ENCODE measurements around the gene PDE6G.

The PDE6G gene

DNA sequence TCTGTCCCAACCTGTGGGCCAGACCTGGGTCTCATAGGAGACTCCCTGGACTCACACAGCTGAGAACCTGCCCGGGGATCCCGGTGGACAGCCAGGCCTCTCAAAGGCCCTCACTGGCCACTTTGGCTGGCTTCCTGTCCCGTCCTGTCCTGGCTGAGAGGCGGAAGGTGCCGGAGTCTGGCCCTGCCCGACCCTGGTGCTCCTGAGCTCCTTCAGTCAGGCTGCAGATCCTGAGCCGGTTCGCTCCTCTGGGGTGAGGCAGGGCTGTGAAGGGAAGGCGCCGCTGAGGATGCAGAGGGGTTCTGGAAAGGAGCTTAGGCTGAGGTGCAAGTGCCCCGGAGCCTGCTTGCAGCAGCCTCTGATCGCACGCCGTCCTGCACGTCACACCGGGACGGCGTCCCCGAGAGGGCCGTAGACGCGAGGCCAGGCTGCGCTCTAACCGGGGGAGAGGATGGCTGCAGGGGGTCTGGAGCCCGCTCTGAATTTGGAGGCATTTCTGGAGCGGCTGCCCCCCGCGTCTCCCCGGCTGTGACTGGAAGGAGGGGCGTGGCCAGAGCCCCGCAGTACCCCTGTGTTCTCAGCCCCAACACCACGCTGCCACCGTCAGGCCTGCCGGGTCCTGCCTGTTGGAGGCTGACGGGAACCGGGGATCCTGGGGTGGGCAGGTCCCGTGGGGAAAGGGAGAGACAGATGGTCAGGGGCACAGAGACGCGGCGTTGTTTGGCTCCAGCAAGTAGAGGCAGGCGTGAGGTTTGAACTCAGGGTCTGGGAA lies 31.6 kb upstream of the PDE6G start:
- no peak for TF ChIP-seq Cebpa-rat (IDR thresholded peaks at IDR 0.05)
- H3K27ac ChIP-seq, result no peak overlapping the region
- no peak overlapping the region for H3K4me3 ChIP-seq
- peak overlapping the region; percentile 34; the same call in 1 of the 2 replicates for H3K9ac ChIP-seq
- H3K4me1 ChIP-seq, result peaks cover 15% of the 10 kb centered on the region
- no peaks in the 10 kb centered on the region for H3K9me3 ChIP-seq
- H3K4me2 ChIP-seq, result no peak overlapping the region
- no peaks in the 10 kb centered on the region for H3K27me3 ChIP-seq
- H3K36me3 ChIP-seq, result peaks cover 78% of the 10 kb centered on the region
- H4K20me1 ChIP-seq, result peaks cover 94% of the 10 kb centered on the region

DNA sequence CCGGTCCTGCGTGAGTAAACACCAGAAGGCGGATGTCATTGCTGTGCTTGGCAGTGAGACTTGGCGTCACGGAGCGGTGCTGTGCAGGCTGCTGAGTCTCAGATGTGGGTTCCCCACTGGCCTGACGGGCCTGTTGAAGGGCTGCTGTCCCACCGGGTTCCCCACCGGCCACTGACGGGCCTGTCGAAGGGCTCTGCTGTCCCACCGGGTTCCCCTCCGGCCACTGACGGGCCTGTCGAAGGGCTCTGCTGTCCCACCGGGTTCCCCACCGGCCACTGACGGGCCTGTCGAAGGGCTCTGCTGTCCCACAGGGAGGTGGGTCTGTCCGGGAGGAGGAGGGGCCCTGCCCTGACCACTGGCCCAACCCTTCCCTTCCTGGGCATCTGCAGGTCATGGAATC lies 30.3 kb upstream of the PDE6G start:
- Histone ChIP-seq H3K27me3 (no peaks in the 10 kb centered on the region), H3K4me1 (peaks cover 28% of the 10 kb centered on the region), H3K4me2 (no peak overlapping the region), H3K36me3 (peaks cover 65% of the 10 kb centered on the region), H3K9me3 (no peaks in the 10 kb centered on the region), H3K9ac (no peak overlapping the region; the same call in 1 of the 2 replicates), H3K27ac (no peak overlapping the region), H4K20me1 (peaks cover 87% of the 10 kb centered on the region), H3K4me3 (no peak overlapping the region)
- TF ChIP-seq Cebpa-rat (IDR thresholded peaks at IDR 0.05), result no peak

DNA sequence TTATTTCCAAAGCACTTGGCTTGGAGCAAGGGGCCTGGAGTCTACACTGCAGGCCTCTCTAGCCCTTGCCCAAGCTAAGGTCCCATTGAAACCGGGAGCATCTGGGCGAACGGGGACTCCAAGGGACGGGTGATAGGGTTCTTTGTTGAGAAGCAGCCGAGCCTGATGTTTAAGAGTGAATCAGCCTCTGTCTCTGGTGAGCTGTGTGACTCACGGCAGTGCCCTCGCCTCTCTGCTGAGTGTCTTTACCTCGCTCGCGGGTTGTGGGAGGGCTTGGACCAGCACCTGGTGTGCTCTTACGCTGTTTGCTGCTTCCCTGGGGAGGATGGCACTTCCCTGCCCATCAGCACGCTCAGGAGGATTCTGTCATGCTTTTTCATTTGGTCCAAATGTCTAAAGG lies 28.8 kb upstream of the PDE6G start:
- peaks cover 64% of the 10 kb centered on the region for H3K36me3 ChIP-seq

DNA sequence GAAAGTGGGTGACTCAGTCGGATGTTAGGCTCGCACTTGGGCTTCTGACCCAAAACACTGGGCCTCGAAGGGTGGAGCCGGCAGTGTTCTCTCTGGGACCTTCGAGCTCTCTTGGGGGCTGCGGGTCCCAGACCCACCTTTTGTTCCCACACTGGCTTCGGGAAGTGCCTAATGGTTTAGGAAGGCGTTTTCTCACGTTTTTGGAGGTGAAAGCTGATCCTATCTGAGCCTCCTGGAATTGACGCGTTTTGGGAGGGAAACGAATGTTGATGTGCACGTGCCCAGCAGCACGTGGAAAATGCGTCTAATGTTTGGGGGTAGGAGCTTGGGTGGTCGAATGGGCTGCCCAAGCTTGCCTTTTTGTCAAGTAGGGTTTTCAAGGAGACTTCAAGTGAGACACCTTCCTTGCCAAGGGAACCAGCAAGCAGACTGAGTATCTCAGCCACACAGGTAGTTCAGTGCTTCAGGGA lies 28.1 kb upstream of the PDE6G start:
- peak overlapping the region; percentile 90 for H3K27ac ChIP-seq
- peaks cover 50% of the 10 kb centered on the region for H3K4me1 ChIP-seq
- TF ChIP-seq Cebpa-rat (IDR thresholded peaks at IDR 0.05), result no peak
- peaks cover 63% of the 10 kb centered on the region for H3K36me3 ChIP-seq
- H3K4me2 ChIP-seq, result peak overlapping the region; percentile 97
- peak overlapping the region; percentile 96 for H3K4me3 ChIP-seq
- peak overlapping the region; percentile 93 for H3K9ac ChIP-seq
- H4K20me1 ChIP-seq, result peaks cover 66% of the 10 kb centered on the region
- H3K9me3 ChIP-seq, result no peaks in the 10 kb centered on the region
- H3K27me3 ChIP-seq, result no peaks in the 10 kb centered on the region

More for the DNA sequence above, 28.8 kb upstream of the PDE6G start:
- no peak for TF ChIP-seq Cebpa-rat (IDR thresholded peaks at IDR 0.05)
- H3K4me3 ChIP-seq, result peak overlapping the region; percentile 96
- H3K27me3 ChIP-seq, result no peaks in the 10 kb centered on the region
- H3K9me3 ChIP-seq, result no peaks in the 10 kb centered on the region
- H3K27ac ChIP-seq, result peak overlapping the region; percentile 90
- peaks cover 43% of the 10 kb centered on the region for H3K4me1 ChIP-seq
- H3K9ac ChIP-seq, result peak overlapping the region; percentile 93
- H4K20me1 ChIP-seq, result peaks cover 72% of the 10 kb centered on the region
- H3K4me2 ChIP-seq, result peak overlapping the region; percentile 97

DNA sequence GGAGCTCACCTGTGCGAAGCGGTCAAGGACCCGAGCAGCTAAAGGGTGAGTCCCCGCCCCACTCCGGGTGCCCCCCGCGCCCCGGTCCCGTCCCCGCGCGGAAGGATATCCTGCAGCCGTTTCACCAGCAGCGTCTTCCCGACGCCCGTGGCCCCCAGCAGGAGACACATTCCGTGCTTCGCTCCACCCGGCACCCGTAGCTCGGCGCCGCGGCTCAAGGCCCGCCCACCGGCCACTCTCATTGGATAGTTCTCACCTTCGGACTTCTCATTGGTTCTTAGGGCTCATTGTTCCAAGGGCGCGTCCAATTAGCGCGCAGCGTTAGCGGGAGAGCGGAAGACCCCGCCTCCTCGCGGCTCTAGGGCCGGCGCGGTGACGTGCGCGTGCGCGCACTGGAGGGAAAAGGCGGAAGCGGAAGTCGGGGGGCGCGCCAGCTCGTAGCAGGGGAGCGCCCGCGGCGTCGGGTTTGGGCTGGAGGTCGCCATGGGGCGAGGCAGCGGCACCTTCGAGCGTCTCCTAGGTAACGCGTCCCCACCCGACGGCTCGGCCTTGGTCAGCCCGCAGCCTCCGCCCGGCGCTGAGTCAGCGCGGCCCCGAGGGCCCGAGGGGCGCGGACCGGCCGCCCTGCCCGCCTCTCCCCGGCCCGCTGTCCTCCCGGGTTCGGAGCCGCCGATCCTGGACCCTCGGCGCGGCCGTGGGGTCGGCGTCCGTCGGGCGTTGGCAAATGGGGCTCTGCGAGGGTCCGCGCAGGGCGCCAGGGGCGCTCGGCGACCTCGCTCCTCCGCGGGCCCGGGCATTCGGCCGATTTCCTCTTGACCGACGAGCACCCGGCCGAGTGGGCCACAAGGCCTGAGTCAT lies 27.5 kb upstream of the PDE6G start, which contains the start of the genes ARL16 and HGS:
Gene ARL16, minus strand, starts transcription at position 214 of the 858 bp plus-strand sequence. Its CDS starts 44 bp downstream, at position 170.
Gene HGS, plus strand, starts transcription at position 428 of the 858 bp plus-strand sequence. Its CDS starts 56 bp downstream, at position 484.
- Histone ChIP-seq H3K36me3 (peaks cover 63% of the 10 kb centered on the region), H3K4me3 (peak within 1 kb of the TSS; percentile 96), H3K27ac (peak within 1 kb of the TSS; percentile 95), H3K4me2 (peak within 1 kb of the TSS; percentile 97), H3K9me3 (no peaks in the 10 kb centered on the region), H4K20me1 (peaks cover 59% of the 10 kb centered on the region), H3K9ac (peak within 1 kb of the TSS; percentile 99), H3K27me3 (no peaks in the 10 kb centered on the region), H3K4me1 (peaks cover 56% of the 10 kb centered on the region)
- no peak for TF ChIP-seq Cebpa-rat (IDR thresholded peaks at IDR 0.05)

DNA sequence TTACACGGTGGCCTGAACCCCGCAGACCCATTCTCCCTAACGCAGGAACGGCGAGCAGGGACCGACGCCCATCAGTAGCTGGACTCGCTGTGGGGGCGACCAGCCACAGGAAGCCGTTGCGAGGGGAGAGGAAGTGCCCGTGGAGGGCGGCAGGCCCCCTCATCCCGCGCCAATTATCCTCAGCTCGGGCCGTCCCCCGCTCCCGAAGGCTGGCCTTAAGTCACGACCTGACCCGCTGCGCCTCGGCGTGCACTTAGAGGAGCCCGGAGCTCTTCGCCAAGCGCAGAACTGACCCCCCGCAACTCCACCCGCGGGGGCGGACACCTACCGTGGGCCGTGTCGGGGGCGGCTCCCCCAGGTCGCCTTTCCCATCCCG lies 26.9 kb upstream of the PDE6G start:
- Histone ChIP-seq H3K36me3 (peaks cover 62% of the 10 kb centered on the region), H3K27me3 (no peaks in the 10 kb centered on the region), H3K4me2 (peak overlapping the region; percentile 93), H3K4me1 (peaks cover 60% of the 10 kb centered on the region), H3K9me3 (no peaks in the 10 kb centered on the region), H4K20me1 (peaks cover 53% of the 10 kb centered on the region), H3K4me3 (peak overlapping the region; percentile 96), H3K27ac (peak overlapping the region; percentile 95), H3K9ac (peak overlapping the region; percentile 99)
- TF ChIP-seq Cebpa-rat (IDR thresholded peaks at IDR 0.05), result no peak

DNA sequence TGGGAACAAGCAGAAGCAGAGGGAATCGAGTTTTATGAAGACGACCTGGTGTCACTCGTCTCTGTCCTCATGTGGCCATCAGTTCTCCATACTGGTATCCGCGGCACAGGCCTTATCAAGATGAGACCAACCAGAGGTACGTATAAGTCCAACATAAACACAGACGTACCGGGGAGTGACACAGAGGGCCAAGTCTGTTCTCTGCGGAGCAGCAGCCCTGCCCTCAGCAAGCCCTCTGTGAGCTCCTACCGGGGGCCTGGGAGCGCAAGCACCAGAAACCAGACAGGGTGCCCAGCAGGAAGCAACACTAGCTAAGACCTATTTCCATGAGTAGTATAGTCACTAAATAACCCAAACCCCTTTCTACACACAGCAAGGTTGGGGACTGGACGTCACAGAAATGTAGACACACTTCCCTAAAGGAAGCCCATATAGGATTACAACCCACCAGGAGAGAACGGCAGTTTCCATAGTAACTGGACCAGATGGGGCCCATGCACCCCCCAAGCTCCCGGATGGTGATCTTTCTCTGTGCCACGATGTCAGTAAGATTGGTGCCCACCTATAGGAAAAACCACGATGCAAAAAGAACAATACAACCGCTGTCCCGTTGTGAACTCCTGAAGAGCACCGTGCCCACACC lies 26.3 kb upstream of the PDE6G start:
- Histone ChIP-seq H3K27ac (peak overlapping the region; percentile 95), H3K4me3 (peak overlapping the region; percentile 96), H3K9me3 (no peaks in the 10 kb centered on the region), H3K9ac (peak overlapping the region; percentile 99), H3K27me3 (no peaks in the 10 kb centered on the region), H4K20me1 (peaks cover 48% of the 10 kb centered on the region), H3K4me2 (peak overlapping the region; percentile 93), H3K36me3 (peaks cover 57% of the 10 kb centered on the region), H3K4me1 (peaks cover 65% of the 10 kb centered on the region)
- TF ChIP-seq Cebpa-rat (IDR thresholded peaks at IDR 0.05), result no peak

DNA sequence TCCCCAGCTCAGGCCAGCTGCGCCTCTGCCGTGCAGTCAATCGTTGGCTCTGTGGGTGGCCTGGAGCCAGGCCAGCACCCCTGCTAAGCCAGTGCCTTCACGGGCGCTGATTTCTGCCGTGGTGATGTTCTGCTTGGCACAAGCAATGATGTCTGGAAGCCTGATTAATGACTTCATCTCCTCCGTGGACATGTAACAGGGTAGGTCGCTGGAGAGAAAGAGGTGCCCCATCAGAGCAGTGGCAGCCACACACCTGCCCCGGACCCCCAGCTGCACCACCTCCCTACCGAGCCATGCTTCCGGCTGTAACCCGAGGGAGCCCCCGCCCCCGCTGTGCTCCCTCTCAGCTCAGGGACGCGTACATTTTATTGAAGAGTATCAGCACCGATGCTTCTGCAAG lies 25.3 kb upstream of the PDE6G start:
- Histone ChIP-seq H3K27ac (peak overlapping the region; percentile 95), H3K36me3 (peaks cover 47% of the 10 kb centered on the region), H3K9me3 (no peaks in the 10 kb centered on the region), H3K4me2 (peak overlapping the region; percentile 93), H4K20me1 (peaks cover 37% of the 10 kb centered on the region), H3K27me3 (no peaks in the 10 kb centered on the region), H3K4me3 (peak overlapping the region; percentile 96), H3K4me1 (peaks cover 75% of the 10 kb centered on the region), H3K9ac (peak overlapping the region; percentile 99)
- no peak for TF ChIP-seq Cebpa-rat (IDR thresholded peaks at IDR 0.05)

DNA sequence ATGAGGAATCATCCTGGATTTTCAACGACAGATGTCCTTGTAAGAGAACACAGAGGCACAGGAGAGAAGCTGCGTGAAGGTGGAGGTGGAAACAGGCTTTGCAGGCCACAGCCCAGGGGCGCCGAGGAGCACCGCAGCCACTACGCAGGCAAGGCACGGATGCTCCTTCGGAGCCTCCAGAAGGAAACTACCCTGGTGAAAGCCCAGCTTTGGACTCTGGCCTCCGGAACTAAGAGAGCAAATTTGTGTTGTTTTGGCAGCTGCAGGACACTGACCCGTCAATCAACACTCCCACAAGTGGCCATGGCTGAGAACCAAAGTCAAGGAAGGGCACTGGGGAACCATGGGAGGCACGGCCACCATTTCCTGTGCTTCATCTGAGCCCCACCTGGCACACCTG lies 23.8 kb upstream of the PDE6G start:
- TF ChIP-seq Cebpa-rat (IDR thresholded peaks at IDR 0.05), result no peak
- Histone ChIP-seq H3K27ac (peak overlapping the region; percentile 65), H3K9ac (0 out of 2 replicates have a peak overlapping the region, but pooled peaks have one; percentile 19), H4K20me1 (peaks cover 22% of the 10 kb centered on the region), H3K27me3 (no peaks in the 10 kb centered on the region), H3K9me3 (no peaks in the 10 kb centered on the region), H3K4me2 (peak overlapping the region; percentile 93), H3K4me3 (no peak overlapping the region), H3K36me3 (peaks cover 32% of the 10 kb centered on the region), H3K4me1 (peaks cover 82% of the 10 kb centered on the region)
